ENCODE measurements around the gene TOMM70. TPM values are rescaled to one million over a fixed set of nuclear protein-coding genes. Genes with fewer than 3 reads are reported as not detected.

Gene TOMM70
- total and polyA plus RNA-seq, 4 experiments from 2014 or later = 16.2 to 37.5 (median 28.3) TPM

GRCh38 chr3:100402256-100402655 lies 1.4 kb upstream of the TOMM70 start:
- no peaks in the 10 kb centered on the region for H3K27me3 Mint-ChIP-seq
- H3K9me3 ChIP-seq (ENCODE audit: control insufficient read depth in 1 of 2, low read length in 2 of 2) = no peaks in the 10 kb centered on the region
- intact Hi-C loops (cut with micrococcal nuclease) = no loop called here
- peak overlapping the region; percentile 96 to 99 (median 97) for H3K4me3 Mint-ChIP-seq
- H3K9me3 Mint-ChIP-seq = peaks cover 0 to 2% (median under 1%) of the 10 kb centered on the region in 8 donors
- H3K36me3 Mint-ChIP-seq = peaks cover 6 to 16% of the 10 kb centered on the region in 2 donors
- no peaks in the 10 kb centered on the region for H3K36me3 ChIP-seq (ENCODE audit: insufficient read depth, low read length)
- peak overlapping the region; percentile 85 for H3K27ac ChIP-seq (ENCODE audit: low read depth, low read length)
- H3K4me3 ChIP-seq (ENCODE audit: low read length in 2 of 2) = peak overlapping the region; percentile 83 to 98
- ChIA-PET CTCF (ENCODE audit: partially characterized antibody) (interaction anchor here (0.6 to 1.4 kb wide), 3 partner anchors 50 to 90 kb away, joined by 3 to 4 read pairs (median 3); partner anchors contain the start of gene TMEM45A), POLR2A (ENCODE audit: partially characterized antibody) (interaction anchor here (1.5 to 3.0 kb wide), 5 partner anchors 17 to 1274 kb away, joined by 3 to 23 read pairs (median 12); partner anchors contain the start of genes NIT2, TBC1D23 and ZBTB11)
- H3K4me1 ChIP-seq (ENCODE audit: insufficient read depth, low read length) = peaks cover 42% of the 10 kb centered on the region
- no peak for DNase-seq
- peaks cover 33 to 61% (median 50%) of the 10 kb centered on the region in 4 donors for H3K4me1 Mint-ChIP-seq
- H3K27ac Mint-ChIP-seq = peak overlapping the region; percentile 95 to 99 (median 97)
- H3K27me3 ChIP-seq (ENCODE audit: insufficient read depth, low read length) = no peaks in the 10 kb centered on the region

- Mint-ChIP-seq H3K9me3 (no peaks in the 10 kb centered on the region), H3K27me3 (no peaks in the 10 kb centered on the region), H3K27ac (peak overlapping the region; percentile 95 to 99 (median 97)), H3K36me3 (peaks cover 4 to 16% of the 10 kb centered on the region in 2 donors), H3K4me1 (peaks cover 35 to 67% (median 53%) of the 10 kb centered on the region in 4 donors), H3K4me3 (peak overlapping the region; percentile 96 to 99 (median 97))
- no peaks in the 10 kb centered on the region for H3K9me3 ChIP-seq (ENCODE audit: control insufficient read depth in 1 of 2, low read length in 2 of 2)
- H3K36me3 ChIP-seq (ENCODE audit: insufficient read depth, low read length) = no peaks in the 10 kb centered on the region
- no peaks in the 10 kb centered on the region for H3K27me3 ChIP-seq (ENCODE audit: insufficient read depth, low read length)
- ChIA-PET POLR2A (ENCODE audit: partially characterized antibody) (interaction anchor here (0.9 to 3.0 kb wide), 9 partner anchors 18 to 1275 kb away, joined by 3 to 23 read pairs (median 6); partner anchors contain the start of genes NIT2, PCNP, TBC1D23 and TFG), CTCF (ENCODE audit: partially characterized antibody) (interaction anchor here (0.8 to 1.9 kb wide), 7 partner anchors 16 to 584 kb away, joined by 3 to 6 read pairs (median 4); partner anchors contain the start of genes CMSS1 and TBC1D23)
- intact Hi-C loops (cut with micrococcal nuclease) = loop anchor here (1.0 to 2.0 kb wide), 8 partner anchors 31 to 1275 kb away; partner anchors contain the start of genes CMSS1, NIT2, TBC1D23 and TFG
- H3K4me3 ChIP-seq (ENCODE audit: low read length in 2 of 2) = peak overlapping the region; percentile 83 to 98
- H3K27ac ChIP-seq (ENCODE audit: low read depth, low read length) = peak overlapping the region; percentile 85
- H3K4me1 ChIP-seq (ENCODE audit: insufficient read depth, low read length) = peaks cover 46% of the 10 kb centered on the region
- peak in 1 of 5 donors; percentile 78 for DNase-seq
These were observed 769 bp upstream of the TOMM70 start for GRCh38 chr3:100401674-100402041.

- Histone ChIP-seq H3K4me3 (ENCODE audit: low read length in 2 of 2) (peak overlapping the region; percentile 83 to 98), H3K9me3 (ENCODE audit: control insufficient read depth in 1 of 2, low read length in 2 of 2) (no peaks in the 10 kb centered on the region), H3K4me1 (ENCODE audit: insufficient read depth, low read length) (peaks cover 59% of the 10 kb centered on the region), H3K27ac (ENCODE audit: low read depth, low read length) (peak overlapping the region; percentile 85), H3K27me3 (ENCODE audit: insufficient read depth, low read length) (no peaks in the 10 kb centered on the region), H3K36me3 (ENCODE audit: insufficient read depth, low read length) (no peaks in the 10 kb centered on the region)
- H3K9me3 Mint-ChIP-seq = no peaks in the 10 kb centered on the region
- peak; percentile 29 to 77 (median 37) for DNase-seq
- POLR2A ChIA-PET (ENCODE audit: partially characterized antibody) = interaction anchor here (0.7 to 3.0 kb wide), 5 partner anchors 66 to 1276 kb away, joined by 3 to 20 read pairs (median 7); partner anchors contain the start of genes NIT2, TBC1D23, TFG and TMEM45A
- H3K36me3 Mint-ChIP-seq = peaks cover 0 to 16% of the 10 kb centered on the region in 2 donors
- no peaks in the 10 kb centered on the region for H3K27me3 Mint-ChIP-seq
- peak overlapping the region; percentile 65 to 95 (median 87) for H3K27ac Mint-ChIP-seq
- peak overlapping the region; percentile 96 to 99 (median 97) for H3K4me3 Mint-ChIP-seq
- intact Hi-C loops (cut with micrococcal nuclease) = loop anchor here (2.0 kb wide), 4 partner anchors 92 to 1276 kb away; partner anchors contain the start of genes CMSS1, TMEM45A and ZBTB11
- H3K4me1 Mint-ChIP-seq = peaks cover 38 to 79% (median 61%) of the 10 kb centered on the region in 4 donors
- CTCF ChIA-PET (ENCODE audit: partially characterized antibody) = interaction anchor here (1.4 to 1.9 kb wide), 2 partner anchors 13 to 140 kb away, joined by 6 read pairs; partner anchors contain the start of gene TBC1D23
These were observed 490 bp downstream of the TOMM70 start for GRCh38 chr3:100400419-100400779.

- intact Hi-C loops (cut with micrococcal nuclease) = loop anchor here (2.0 kb wide), 4 partner anchors 93 to 1277 kb away; partner anchors contain the start of genes CMSS1, TMEM45A and ZBTB11
- Mint-ChIP-seq H3K27me3 (no peaks in the 10 kb centered on the region), H3K27ac (peak overlapping the region; percentile 65 to 95 (median 87)), H3K36me3 (peaks cover 0 to 17% of the 10 kb centered on the region in 2 donors), H3K4me1 (peaks cover 35 to 80% (median 58%) of the 10 kb centered on the region in 4 donors), H3K9me3 (no peaks in the 10 kb centered on the region), H3K4me3 (peak overlapping the region; percentile 96 to 99 (median 97))
- H3K27me3 ChIP-seq (ENCODE audit: insufficient read depth, low read length) = no peaks in the 10 kb centered on the region
- peak overlapping the region; percentile 83 to 98 for H3K4me3 ChIP-seq (ENCODE audit: low read length in 2 of 2)
- no peaks in the 10 kb centered on the region for H3K9me3 ChIP-seq (ENCODE audit: control insufficient read depth in 1 of 2, low read length in 2 of 2)
- POLR2A ChIA-PET (ENCODE audit: partially characterized antibody) = interaction anchor here (0.7 to 2.8 kb wide), 3 partner anchors 93 to 1277 kb away, joined by 3 to 12 read pairs (median 5); partner anchors contain the start of genes TBC1D23, TMEM45A and ZBTB11
- no peaks in the 10 kb centered on the region for H3K36me3 ChIP-seq (ENCODE audit: insufficient read depth, low read length)
- no peak overlapping the region for H3K27ac ChIP-seq (ENCODE audit: low read depth, low read length)
- CTCF ChIA-PET (ENCODE audit: partially characterized antibody) = interaction anchor here (1.4 kb wide), 1 partner anchor 12 kb away, joined by 6 read pairs; no protein-coding TSS in a partner anchor
- peaks cover 60% of the 10 kb centered on the region for H3K4me1 ChIP-seq (ENCODE audit: insufficient read depth, low read length)
- DNase-seq = no peak
These were observed 1.4 kb downstream of the TOMM70 start for GRCh38 chr3:100399341-100400071.

GRCh38 chr3:100396967-100397366 lies 3.9 kb downstream of the TOMM70 start:
- Mint-ChIP-seq H3K27me3 (no peaks in the 10 kb centered on the region), H3K36me3 (peaks cover 0 to 23% of the 10 kb centered on the region in 2 donors), H3K4me1 (peaks cover 38 to 79% (median 54%) of the 10 kb centered on the region in 4 donors), H3K9me3 (no peaks in the 10 kb centered on the region), H3K27ac (peak overlapping the region in 1 of 7 donors; percentile 26), H3K4me3 (peak overlapping the region in 2 of 8 donors; percentile 20 to 71)
- Histone ChIP-seq H3K4me1 (ENCODE audit: insufficient read depth, low read length) (peaks cover 40% of the 10 kb centered on the region), H3K9me3 (ENCODE audit: control insufficient read depth in 1 of 2, low read length in 2 of 2) (no peaks in the 10 kb centered on the region), H3K27me3 (ENCODE audit: insufficient read depth, low read length) (no peaks in the 10 kb centered on the region), H3K4me3 (ENCODE audit: low read length in 2 of 2) (no peak overlapping the region), H3K27ac (ENCODE audit: low read depth, low read length) (no peak overlapping the region), H3K36me3 (ENCODE audit: insufficient read depth, low read length) (no peaks in the 10 kb centered on the region)
- DNase-seq = no peak
- ChIA-PET POLR2A (ENCODE audit: partially characterized antibody) (no interaction called here), CTCF (ENCODE audit: partially characterized antibody) (no interaction called here)
- intact Hi-C loops (cut with micrococcal nuclease) = no loop called here

- no peaks in the 10 kb centered on the region for H3K27me3 ChIP-seq (ENCODE audit: insufficient read depth, low read length)
- Mint-ChIP-seq H3K4me1 (peaks cover 39 to 69% (median 49%) of the 10 kb centered on the region in 4 donors), H3K9me3 (no peaks in the 10 kb centered on the region), H3K27me3 (no peaks in the 10 kb centered on the region), H3K4me3 (peak overlapping the region in 1 of 8 donors; percentile 55), H3K36me3 (peaks cover 0 to 14% of the 10 kb centered on the region in 2 donors), H3K27ac (peak overlapping the region in 1 of 7 donors; percentile 12)
- H3K27ac ChIP-seq (ENCODE audit: low read depth, low read length) = no peak overlapping the region
- DNase-seq = no peak
- no peaks in the 10 kb centered on the region for H3K36me3 ChIP-seq (ENCODE audit: insufficient read depth, low read length)
- intact Hi-C loops (cut with micrococcal nuclease) = no loop called here
- H3K9me3 ChIP-seq (ENCODE audit: control insufficient read depth in 1 of 2, low read length in 2 of 2) = no peaks in the 10 kb centered on the region
- no peak overlapping the region for H3K4me3 ChIP-seq (ENCODE audit: low read length in 2 of 2)
- peaks cover 39% of the 10 kb centered on the region for H3K4me1 ChIP-seq (ENCODE audit: insufficient read depth, low read length)
- ChIA-PET POLR2A (ENCODE audit: partially characterized antibody) (interaction anchor here (0.7 kb wide), 1 partner anchor 14 kb away, joined by 4 read pairs; no protein-coding TSS in a partner anchor), CTCF (ENCODE audit: partially characterized antibody) (no interaction called here)
These were observed 5.0 kb downstream of the TOMM70 start for GRCh38 chr3:100395679-100396431.

Data from CD4-positive, alpha-beta memory T cell (primary cell).